Activated naive CD8-positive, alpha-beta T cell treated with anti-CD3 and anti-CD28 coated beads, Interleukin-2, amount 50 U/mL, for 24 hours (primary cell): ENCODE results near the gene CORO2B.
"Not testable (repeated sequence)": the region's sequence is repeated elsewhere in the genome, so short reads cannot be mapped to it uniquely, and the experiment has no call there.

Experiments used
- ATAC-seq: fragments of 150-1000 bp; cut with Tn5 transposase; one replicate; pipeline ENCODE4 v1.10.0; 2021
- DNase-seq: peaks from one replicate; pipeline ENCODE4 v3.0.0; 2021
- H3K27ac Mint-ChIP-seq: one replicate; pipeline ENCODE4 v1.8.0; 2021; ENCODE audit warnings: mild to moderate bottlenecking, mixed read lengths
- H3K27me3 Mint-ChIP-seq: one replicate; pipeline ENCODE4 v1.8.0; 2021; ENCODE audit warnings: mixed read lengths
- H3K36me3 Mint-ChIP-seq: one replicate; pipeline ENCODE4 v1.8.0; 2021; ENCODE audit warnings: low read depth, mixed read lengths
- H3K4me1 Mint-ChIP-seq: one replicate; pipeline ENCODE4 v1.8.0; 2021; ENCODE audit warnings: mixed read lengths
- H3K4me3 Mint-ChIP-seq: one replicate; pipeline ENCODE4 v1.8.0; 2021; ENCODE audit warnings: mild to moderate bottlenecking, moderate library complexity, mixed read lengths
- H3K9me3 Mint-ChIP-seq: one replicate; pipeline ENCODE4 v1.8.0; 2021; ENCODE audit warnings: mixed read lengths

CORO2B gene

GRCh38 chr15:68598171-68599152, 19.7 kb downstream of the CORO2B start:
- Mint-ChIP-seq H3K36me3 (no peaks in the 10 kb centered on the region), H3K4me1 (peaks cover 4% of the 10 kb centered on the region), H3K9me3 (no peaks in the 10 kb centered on the region), H3K4me3 (no peak overlapping the region), H3K27ac (no peak overlapping the region), H3K27me3 (peaks cover 4% of the 10 kb centered on the region)
- no peak for ATAC-seq
- no peak for DNase-seq

GRCh38 chr15:68599153-68599545, 20.4 kb downstream of the CORO2B start:
- ATAC-seq (no peak), DNase-seq (no peak)
- Mint-ChIP-seq H3K27me3 (peaks cover 4% of the 10 kb centered on the region), H3K36me3 (no peaks in the 10 kb centered on the region), H3K4me3 (no peak overlapping the region), H3K4me1 (no peaks in the 10 kb centered on the region), H3K9me3 (no peaks in the 10 kb centered on the region), H3K27ac (no peak overlapping the region)

GRCh38 chr15:68599560-68600071, 20.8 kb downstream of the CORO2B start:
- no peaks in the 10 kb centered on the region for H3K9me3 Mint-ChIP-seq
- peaks cover 4% of the 10 kb centered on the region for H3K27me3 Mint-ChIP-seq
- H3K4me3 Mint-ChIP-seq, result no peak overlapping the region
- H3K27ac Mint-ChIP-seq, result no peak overlapping the region
- ATAC-seq (no peak), DNase-seq (no peak)
- H3K4me1 Mint-ChIP-seq, result no peaks in the 10 kb centered on the region
- no peaks in the 10 kb centered on the region for H3K36me3 Mint-ChIP-seq

GRCh38 chr15:68601206-68602197, 22.7 kb downstream of the CORO2B start:
- DNase-seq (no peak), ATAC-seq (no peak)
- Mint-ChIP-seq H3K36me3 (no peaks in the 10 kb centered on the region), H3K27ac (no peak overlapping the region), H3K27me3 (peaks cover 2% of the 10 kb centered on the region), H3K4me1 (no peaks in the 10 kb centered on the region), H3K9me3 (no peaks in the 10 kb centered on the region), H3K4me3 (no peak overlapping the region)

- Mint-ChIP-seq H3K4me1 (no peaks in the 10 kb centered on the region), H3K36me3 (no peaks in the 10 kb centered on the region), H3K27me3 (peaks cover 2% of the 10 kb centered on the region), H3K4me3 (no peak overlapping the region), H3K9me3 (no peaks in the 10 kb centered on the region), H3K27ac (no peak overlapping the region)
- no peak for DNase-seq
- no peak for ATAC-seq
Observed at GRCh38 chr15:68602459-68603215, 23.8 kb downstream of the CORO2B start.

- ATAC-seq, result no peak
- peaks cover 2% of the 10 kb centered on the region for H3K27me3 Mint-ChIP-seq
- H3K4me3 Mint-ChIP-seq, result no peak overlapping the region
- no peak overlapping the region for H3K27ac Mint-ChIP-seq
- no peak for DNase-seq
- no peaks in the 10 kb centered on the region for H3K4me1 Mint-ChIP-seq
- no peaks in the 10 kb centered on the region for H3K9me3 Mint-ChIP-seq
- H3K36me3 Mint-ChIP-seq, result no peaks in the 10 kb centered on the region
Observed at GRCh38 chr15:68603216-68603595, 24.4 kb downstream of the CORO2B start.

- H3K9me3 Mint-ChIP-seq, result no peaks in the 10 kb centered on the region
- no peak overlapping the region for H3K27ac Mint-ChIP-seq
- H3K4me3 Mint-ChIP-seq, result no peak overlapping the region
- no peaks in the 10 kb centered on the region for H3K36me3 Mint-ChIP-seq
- DNase-seq (no peak), ATAC-seq (no peak)
- H3K4me1 Mint-ChIP-seq, result no peaks in the 10 kb centered on the region
- H3K27me3 Mint-ChIP-seq, result peaks cover 2% of the 10 kb centered on the region
Observed at GRCh38 chr15:68603951-68604350, 25.2 kb downstream of the CORO2B start.

GRCh38 chr15:68604840-68605478, 26.2 kb downstream of the CORO2B start:
- not testable (repeated sequence) for H3K9me3 Mint-ChIP-seq, H3K4me1 Mint-ChIP-seq, H3K27me3 Mint-ChIP-seq, H3K27ac Mint-ChIP-seq, H3K36me3 Mint-ChIP-seq, DNase-seq, H3K4me3 Mint-ChIP-seq, ATAC-seq

GRCh38 chr15:68606375-68606774, 27.6 kb downstream of the CORO2B start:
- ATAC-seq (no peak), DNase-seq (no peak)
- Mint-ChIP-seq H3K36me3 (no peaks in the 10 kb centered on the region), H3K27me3 (peaks cover 1% of the 10 kb centered on the region), H3K4me3 (no peak overlapping the region), H3K27ac (no peak overlapping the region), H3K9me3 (no peaks in the 10 kb centered on the region), H3K4me1 (no peaks in the 10 kb centered on the region)

- DNase-seq (no peak), ATAC-seq (no peak)
- Mint-ChIP-seq H3K4me3 (no peak overlapping the region), H3K27me3 (peaks cover 1% of the 10 kb centered on the region), H3K36me3 (no peaks in the 10 kb centered on the region), H3K4me1 (no peaks in the 10 kb centered on the region), H3K9me3 (no peaks in the 10 kb centered on the region), H3K27ac (no peak overlapping the region)
Observed at GRCh38 chr15:68608206-68608843, 29.5 kb downstream of the CORO2B start.

- no peak for ATAC-seq
- no peak overlapping the region for H3K4me3 Mint-ChIP-seq
- peaks cover 1% of the 10 kb centered on the region for H3K27me3 Mint-ChIP-seq
- no peak for DNase-seq
- H3K36me3 Mint-ChIP-seq, result no peaks in the 10 kb centered on the region
- H3K4me1 Mint-ChIP-seq, result no peaks in the 10 kb centered on the region
- H3K9me3 Mint-ChIP-seq, result no peaks in the 10 kb centered on the region
- no peak overlapping the region for H3K27ac Mint-ChIP-seq
Observed at GRCh38 chr15:68608844-68609232, 30.0 kb downstream of the CORO2B start.

- H3K27me3 Mint-ChIP-seq, result peaks cover 1% of the 10 kb centered on the region
- no peak overlapping the region for H3K27ac Mint-ChIP-seq
- H3K9me3 Mint-ChIP-seq, result no peaks in the 10 kb centered on the region
- DNase-seq (no peak), ATAC-seq (no peak)
- no peaks in the 10 kb centered on the region for H3K36me3 Mint-ChIP-seq
- H3K4me3 Mint-ChIP-seq, result no peak overlapping the region
- no peaks in the 10 kb centered on the region for H3K4me1 Mint-ChIP-seq
Observed at GRCh38 chr15:68609629-68610028, 30.8 kb downstream of the CORO2B start.

GRCh38 chr15:68610825-68611224, 32.0 kb downstream of the CORO2B start:
- Mint-ChIP-seq H3K27ac (no peak overlapping the region), H3K27me3 (peaks cover 1% of the 10 kb centered on the region), H3K4me1 (no peaks in the 10 kb centered on the region), H3K36me3 (no peaks in the 10 kb centered on the region), H3K9me3 (no peaks in the 10 kb centered on the region), H3K4me3 (no peak overlapping the region)
- DNase-seq (no peak), ATAC-seq (no peak)
